ENCODE data around the gene TYROBP.
"Not testable (repeated sequence)": the region's sequence is repeated elsewhere in the genome, so short reads cannot be mapped to it uniquely, and the experiment has no call there.

TYROBP gene

GRCh38 chr19:35911790-35912189, 3.7 kb upstream of the TYROBP start:
- TF ChIP-seq CTCF (IDR thresholded peaks at IDR 0.05; ENCODE audit: borderline replicate concordance, insufficient read depth, low read depth, low read length), result no peak
- no peak overlapping the region for H3K4me3 ChIP-seq (ENCODE audit: low read depth, low read length)

GRCh38 chr19:35911173-35911572, 3.1 kb upstream of the TYROBP start:
- TF ChIP-seq CTCF (IDR thresholded peaks at IDR 0.05; ENCODE audit: borderline replicate concordance, insufficient read depth, low read depth, low read length), result no peak
- H3K4me3 ChIP-seq (ENCODE audit: low read depth, low read length), result no peak overlapping the region

GRCh38 chr19:35910355-35910754, 2.3 kb upstream of the TYROBP start:
- not testable (repeated sequence) for H3K4me3 ChIP-seq (ENCODE audit: low read depth, low read length)

- peak overlapping the region; percentile 2 for H3K4me3 ChIP-seq (ENCODE audit: low read depth, low read length)
- no peak for TF ChIP-seq CTCF (IDR thresholded peaks at IDR 0.05; ENCODE audit: borderline replicate concordance, insufficient read depth, low read depth, low read length)
Observed at GRCh38 chr19:35909684-35910035, 1.6 kb upstream of the TYROBP start.

GRCh38 chr19:35908973-35909683, 1.0 kb upstream of the TYROBP start:
- H3K4me3 ChIP-seq (ENCODE audit: low read depth, low read length), result peak overlapping the region; percentile 5
- TF ChIP-seq CTCF (IDR thresholded peaks at IDR 0.05; ENCODE audit: borderline replicate concordance, insufficient read depth, low read depth, low read length), result no peak

GRCh38 chr19:35907377-35907745, 734 bp downstream of the TYROBP start:
- H3K4me3 ChIP-seq (ENCODE audit: low read depth, low read length), result no peak overlapping the region
- no peak for TF ChIP-seq CTCF (IDR thresholded peaks at IDR 0.05; ENCODE audit: borderline replicate concordance, insufficient read depth, low read depth, low read length)

- no peak overlapping the region for H3K4me3 ChIP-seq (ENCODE audit: low read depth, low read length)
- TF ChIP-seq CTCF (IDR thresholded peaks at IDR 0.05; ENCODE audit: borderline replicate concordance, insufficient read depth, low read depth, low read length), result no peak
Observed at GRCh38 chr19:35905178-35905727, 2.8 kb downstream of the TYROBP start.

All from GM12875 (cell line).